A549 treated with GW870086 at 1 μM for 4 hours (cell line): ENCODE results near the gene VIP. TPM values are rescaled to one million over a fixed set of nuclear protein-coding genes. Genes with fewer than 3 reads are reported as not detected.

ENCODE experiments used
- total RNA-seq: library from RNA; stranded (reverse); fragments of 200-300 nt; extraction: Qiagen RNA extraction; gene quantifications from 5 replicates; pipeline ENCODE4 v1.2.3, GENCODE V29; 2022; ENCODE audit warnings: low read depth

The VIP gene
- not detected in 5 replicates for total RNA-seq

GRCh38 chr6:152750694-152751093 is at the start of gene VIP:
Gene VIP, plus strand, starts transcription at chr6:152750797. Its CDS starts 1,381 bp downstream, at chr6:152752178.

Other genes starting within 250 kb of the VIP start
- 19.9 to 22.4 TPM (median 21.2 TPM) in 5 replicates for gene SYNE1, start 113.4 kb upstream of the VIP start, total RNA-seq
- 0.06 TPM in 1 of 5 replicates, not detected in the others for gene MYCT1, start 52.9 kb upstream of the VIP start, total RNA-seq
- 16.5 to 21.8 TPM (median 20.0 TPM) in 5 replicates for gene FBXO5, start 232.2 kb downstream of the VIP start, total RNA-seq